Ovary (tissue), 9 donors: Measurements from ENCODE around the gene GPATCH2. TPM values are rescaled to one million over a fixed set of nuclear protein-coding genes. Genes with fewer than 3 reads are reported as not detected.
"Not testable (repeated sequence)": the region's sequence is repeated elsewhere in the genome, so short reads cannot be mapped to it uniquely, and the experiment has no call there.

Source experiments
- DNase-seq, 5 donors: peaks; one replicate each; pipeline ENCODE4 v3.0.0-alpha.2; 2019 to 2020
- H3K27ac ChIP-seq, 2 donors: fragments of 200-600 bp; one replicate each; pipeline versions ENCODE4 v1.5.1 to v1.8.0; 2019 to 2022
- H3K27me3 ChIP-seq: fragments of 200-600 bp; one replicate; pipeline ENCODE4 v1.8.0; 2022
- H3K36me3 ChIP-seq: fragments of 200-600 bp; sonication (generic); one replicate; pipeline ENCODE4 v1.5.1; 2019
- H3K4me1 ChIP-seq: one replicate; pipeline ENCODE4 v1.8.1; 2013; ENCODE audit warnings: mild to moderate bottlenecking, moderate library complexity; ENCODE audit not compliant: insufficient read depth
- H3K4me3 ChIP-seq: fragments of 200-600 bp; sonication (generic); one replicate; pipeline ENCODE4 v1.5.1; 2017
- H3K9me3 ChIP-seq, 2 donors: fragments of 200-600 bp in 1 of 2; sonication (generic) in 1 of 2; one replicate each; pipeline versions ENCODE4 v1.5.1 to v1.8.1; 2013 to 2019; ENCODE audit warnings: mild to moderate bottlenecking in 1 of 2, moderate library complexity in 1 of 2
- EP300 ChIP-seq: sonication (generic); formaldehyde crosslinking; IDR thresholded peaks from one replicate; pipeline ENCODE4 v1.6.1; 2017; ENCODE audit warnings: antibody characterized with exemption
- POLR2A ChIP-seq: fragments of 450-650 bp; IDR thresholded peaks from one replicate; pipeline ENCODE4 v1.6.1; 2017; ENCODE audit warnings: antibody characterized with exemption, mild to moderate bottlenecking, moderate library complexity
- WGBS, 3 donors: extraction: QIAGEN DNeasy Blood & Tissue Kit in 1 of 3; methylation state at CpG; one replicate each; pipeline versions ENCODE4 v1.1.5 to v1.1.7; 2013 to 2017; 5-methylcytosine and 5-hydroxymethylcytosine counted together
- intact Hi-C, 4 donors: fragments of 100-400 bp; cut with DNase I; formaldehyde crosslinking; loops; one replicate each; pipeline versions ENCODE4 v1.11.0 to v1.15.1; 2022 to 2023
- polyA plus RNA-seq, 2 donors: library from polyadenylated mRNA; stranded (reverse); fragments of 200-250 nt in 1 of 2; fragments of 350-450 nt in 1 of 2; fragmentation: Illumina TruSeq in 1 of 2; extraction: RNeasy Lipid Tissue Mini Kit (QIAGEN cat#74804) in 1 of 2; gene quantifications; one replicate each; pipeline ENCODE4 v1.2.3, GENCODE V29; 2013 to 2014
- total RNA-seq, 7 donors: library from RNA; depleted of rRNA in 2 of 7; stranded (reverse); fragments of >200 nt in 2 of 7; fragmentation: NEBNext Ultra II Directional in 3 of 7; extraction: Animal tissue kit (Norgen Biotek cat#: 25700) in 3 of 7; gene quantifications; one replicate each; pipeline versions ENCODE4 v1.1.0 to v1.2.4, GENCODE V29; 2016 to 2023
- TF ChIP-seq, protein P1 (sequence below), 3 donors: fragments of 450-650 bp in 2 of 3; fragments of 200-600 bp in 1 of 3; IDR thresholded peaks; one replicate each; pipeline versions ENCODE4 v1.5.1 to v1.8.0; 2016 to 2022; ENCODE audit warnings: antibody characterized with exemption in 3 of 3, mild to moderate bottlenecking in 1 of 3
- donor health status: DM: no; HTN: no; CAD: no; lungs with moderate emphysema.
- donor health status: DM: no; HTN: no; CAD: no.
- donor health status: Bipolar disorder and iron deficiency.
- donor health status: DM: yes; HTN: yes; CAD: no.
- donor health status: DM: no; HTN: no; CAD: no.
- donor health status: DM: yes; HTN: yes; CAD: no.

GPATCH2 gene
- total and polyA plus RNA-seq, 9 donors, result 3.7 to 16.5 (median 10.4) TPM

DNA sequence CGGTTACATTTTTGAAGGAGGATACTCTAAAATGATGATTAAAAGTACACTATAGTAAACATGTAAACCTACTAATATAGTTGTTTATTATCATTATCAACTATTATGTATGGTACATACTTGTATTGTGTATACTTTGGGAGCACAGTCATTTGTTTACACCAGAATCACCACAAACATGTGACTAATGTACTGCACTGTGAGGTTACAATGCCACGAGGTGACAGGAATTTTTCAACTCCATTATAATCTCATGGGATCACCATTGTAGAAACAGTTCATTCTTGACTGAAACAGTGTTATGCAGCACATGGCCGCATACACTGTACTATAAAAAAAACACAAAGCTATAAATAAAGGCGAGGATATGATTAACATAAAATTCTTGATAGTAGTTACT, 44.3 kb downstream of the GPATCH2 start:
- intact Hi-C loops, result no loop called here
- TF ChIP-seq, protein P1, sequence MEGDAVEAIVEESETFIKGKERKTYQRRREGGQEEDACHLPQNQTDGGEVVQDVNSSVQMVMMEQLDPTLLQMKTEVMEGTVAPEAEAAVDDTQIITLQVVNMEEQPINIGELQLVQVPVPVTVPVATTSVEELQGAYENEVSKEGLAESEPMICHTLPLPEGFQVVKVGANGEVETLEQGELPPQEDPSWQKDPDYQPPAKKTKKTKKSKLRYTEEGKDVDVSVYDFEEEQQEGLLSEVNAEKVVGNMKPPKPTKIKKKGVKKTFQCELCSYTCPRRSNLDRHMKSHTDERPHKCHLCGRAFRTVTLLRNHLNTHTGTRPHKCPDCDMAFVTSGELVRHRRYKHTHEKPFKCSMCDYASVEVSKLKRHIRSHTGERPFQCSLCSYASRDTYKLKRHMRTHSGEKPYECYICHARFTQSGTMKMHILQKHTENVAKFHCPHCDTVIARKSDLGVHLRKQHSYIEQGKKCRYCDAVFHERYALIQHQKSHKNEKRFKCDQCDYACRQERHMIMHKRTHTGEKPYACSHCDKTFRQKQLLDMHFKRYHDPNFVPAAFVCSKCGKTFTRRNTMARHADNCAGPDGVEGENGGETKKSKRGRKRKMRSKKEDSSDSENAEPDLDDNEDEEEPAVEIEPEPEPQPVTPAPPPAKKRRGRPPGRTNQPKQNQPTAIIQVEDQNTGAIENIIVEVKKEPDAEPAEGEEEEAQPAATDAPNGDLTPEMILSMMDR (IDR thresholded peaks at IDR 0.05), result no peak
- TF ChIP-seq POLR2A (no peak), EP300 (no peak)
- H3K27ac ChIP-seq, result no peak overlapping the region

DNA sequence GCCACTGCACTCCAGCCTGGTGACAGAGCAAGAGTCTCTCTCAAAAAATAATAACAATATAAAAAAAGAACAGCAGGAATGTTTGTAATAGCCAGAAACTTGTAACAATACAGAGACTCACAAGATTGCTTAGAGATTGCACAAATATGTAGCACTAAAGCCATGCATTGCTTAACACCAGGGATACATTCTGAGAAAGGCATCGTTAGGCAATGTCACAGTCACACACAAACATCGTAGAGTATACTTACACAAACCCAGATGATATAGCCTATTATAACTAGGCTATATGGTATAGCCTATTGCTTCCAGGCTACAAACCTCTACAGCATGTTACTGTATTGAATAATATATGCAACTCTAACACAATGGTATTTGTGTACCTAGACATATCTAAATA, 45.3 kb downstream of the GPATCH2 start:
- Histone ChIP-seq H3K27me3 (no peaks in the 10 kb centered on the region), H3K9me3 (no peaks in the 10 kb centered on the region), H3K27ac (no peak overlapping the region), H3K36me3 (no peaks in the 10 kb centered on the region), H3K4me3 (no peak overlapping the region), H3K4me1 (no peaks in the 10 kb centered on the region)
- TF ChIP-seq EP300 (no peak), POLR2A (no peak)
- TF ChIP-seq, protein P1 (IDR thresholded peaks at IDR 0.05), result no peak
- DNase-seq, result no peak
- intact Hi-C loops, result no loop called here
- 97 to 99% (median 97%) methylated on average over 2 of the region's 2 CpGs for whole genome bisulfite sequencing, 3 donors

More for the DNA sequence above, 44.3 kb downstream of the GPATCH2 start:
- no peaks in the 10 kb centered on the region for H3K27me3 ChIP-seq
- H3K4me3 ChIP-seq, result no peak overlapping the region
- DNase-seq, result no peak
- no peaks in the 10 kb centered on the region for H3K9me3 ChIP-seq
- WGBS, 3 donors, result 82 to 88% (median 88%) methylated on average over 4 of the region's 4 CpGs
- no peaks in the 10 kb centered on the region for H3K4me1 ChIP-seq
- H3K36me3 ChIP-seq, result no peaks in the 10 kb centered on the region

DNA sequence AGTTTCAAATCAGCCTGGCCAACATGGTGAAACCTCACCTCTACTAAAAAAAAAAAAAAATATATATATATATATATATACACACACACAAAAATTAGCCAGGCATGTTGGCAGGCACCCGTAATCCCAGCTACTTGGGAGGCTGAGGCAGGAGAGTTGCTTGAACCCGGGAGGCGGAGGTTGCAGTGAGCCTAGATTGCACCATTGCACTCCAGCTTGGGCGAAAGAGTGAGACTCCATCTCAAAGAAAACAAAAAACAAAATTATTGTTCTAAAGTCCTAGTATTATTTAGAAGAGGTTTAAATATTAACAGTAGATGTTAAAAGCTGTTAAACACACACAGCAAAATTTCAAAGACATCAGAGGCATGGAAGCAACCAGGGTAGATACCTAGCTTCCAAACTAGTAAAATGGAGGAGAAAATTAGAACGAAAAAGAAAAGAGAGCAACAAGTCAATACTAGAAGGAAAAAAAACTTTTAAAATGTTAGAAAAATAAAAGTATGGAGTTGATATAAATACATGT, 46.5 kb downstream of the GPATCH2 start:
- H3K27me3 ChIP-seq, H3K27ac ChIP-seq, H3K4me3 ChIP-seq, DNase-seq, H3K4me1 ChIP-seq, intact Hi-C loops, H3K9me3 ChIP-seq, H3K36me3 ChIP-seq: not testable (repeated sequence)
- 97 to 99% (median 97%) methylated on average over 5 of the region's 5 CpGs for WGBS, 3 donors

GRCh38 chr1:217577336-217577735, 53.6 kb downstream of the GPATCH2 start:
- intact Hi-C loops, result no loop called here
- Histone ChIP-seq H3K4me3 (no peak overlapping the region), H3K4me1 (no peaks in the 10 kb centered on the region), H3K27me3 (no peaks in the 10 kb centered on the region), H3K9me3 (no peaks in the 10 kb centered on the region), H3K27ac (no peak overlapping the region), H3K36me3 (no peaks in the 10 kb centered on the region)
- TF ChIP-seq EP300 (no peak), POLR2A (no peak)
- TF ChIP-seq, protein P1 (IDR thresholded peaks at IDR 0.05), result no peak
- DNase-seq, result no peak

- Histone ChIP-seq H3K27me3 (no peaks in the 10 kb centered on the region), H3K4me1 (no peaks in the 10 kb centered on the region), H3K36me3 (no peaks in the 10 kb centered on the region), H3K9me3 (no peaks in the 10 kb centered on the region), H3K27ac (no peak overlapping the region), H3K4me3 (no peak overlapping the region)
- 96 to 98% (median 97%) methylated on average over 6 of the region's 6 CpGs for WGBS, 3 donors
- no peak for TF ChIP-seq POLR2A
- TF ChIP-seq, protein P1 (IDR thresholded peaks at IDR 0.05), result no peak
- TF ChIP-seq EP300, result no peak
- intact Hi-C loops, result no loop called here
- DNase-seq, result no peak
These were observed 56.5 kb downstream of the GPATCH2 start for GRCh38 chr1:217574265-217574949.
